ENCODE data around the gene ARAP2.
A peak's percentile ranks its signal among the peaks of the same experiment; 100 is the strongest.

ARAP2 gene

GRCh38 chr4:36244257-36245082, at the start of gene ARAP2:
TSS of gene ARAP2 (minus strand) at chr4:36244514. CDS start at chr4:36229486, 15,028 bp downstream.
- no peak for DNase-seq (ENCODE audit: low read depth)
- peak within 1 kb of the TSS; percentile 23 for H3K4me3 ChIP-seq (ENCODE audit: control insufficient read depth, low read depth, low read length)
- TF ChIP-seq CTCF (IDR thresholded peaks at IDR 0.05; ENCODE audit: control insufficient read depth, insufficient read depth, low read depth, low read length, missing control alignments): no peak

- no peak for TF ChIP-seq CTCF (IDR thresholded peaks at IDR 0.05; ENCODE audit: control insufficient read depth, insufficient read depth, low read depth, low read length, missing control alignments)
- no peak overlapping the region for H3K4me3 ChIP-seq (ENCODE audit: control insufficient read depth, low read depth, low read length)
- DNase-seq (ENCODE audit: low read depth): no peak
Observed at GRCh38 chr4:36292556-36293188, 48.4 kb upstream of the ARAP2 start.

DNA sequence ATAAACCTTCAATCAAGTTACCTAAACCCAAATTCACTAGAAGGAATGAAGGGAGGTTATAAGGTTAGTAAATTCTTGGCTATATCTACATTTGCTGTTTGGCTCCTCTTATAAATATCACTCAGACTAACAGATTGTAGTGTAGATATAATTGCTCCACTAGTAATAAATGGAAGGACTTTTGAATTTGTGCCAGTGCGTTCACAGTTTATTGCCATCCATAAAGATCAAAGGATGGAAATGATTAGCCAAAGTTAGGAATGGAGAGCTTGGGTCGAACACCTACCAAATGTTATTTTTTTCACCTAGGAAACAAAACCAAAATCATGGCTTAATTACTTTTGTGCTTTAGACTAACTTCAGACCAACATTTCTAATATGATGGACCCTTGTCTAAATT, 46.3 kb upstream of the ARAP2 start:
- no peak for DNase-seq (ENCODE audit: low read depth)
- no peak for TF ChIP-seq CTCF (IDR thresholded peaks at IDR 0.05; ENCODE audit: control insufficient read depth, insufficient read depth, low read depth, low read length, missing control alignments)

GRCh38 chr4:36288731-36289426, 44.6 kb upstream of the ARAP2 start:
- no peak for TF ChIP-seq CTCF (IDR thresholded peaks at IDR 0.05; ENCODE audit: control insufficient read depth, insufficient read depth, low read depth, low read length, missing control alignments)
- DNase-seq (ENCODE audit: low read depth): no peak
- no peak overlapping the region for H3K4me3 ChIP-seq (ENCODE audit: control insufficient read depth, low read depth, low read length)

More for the DNA sequence above, 46.3 kb upstream of the ARAP2 start:
- no peak overlapping the region for H3K4me3 ChIP-seq (ENCODE audit: control insufficient read depth, low read depth, low read length)

DNA sequence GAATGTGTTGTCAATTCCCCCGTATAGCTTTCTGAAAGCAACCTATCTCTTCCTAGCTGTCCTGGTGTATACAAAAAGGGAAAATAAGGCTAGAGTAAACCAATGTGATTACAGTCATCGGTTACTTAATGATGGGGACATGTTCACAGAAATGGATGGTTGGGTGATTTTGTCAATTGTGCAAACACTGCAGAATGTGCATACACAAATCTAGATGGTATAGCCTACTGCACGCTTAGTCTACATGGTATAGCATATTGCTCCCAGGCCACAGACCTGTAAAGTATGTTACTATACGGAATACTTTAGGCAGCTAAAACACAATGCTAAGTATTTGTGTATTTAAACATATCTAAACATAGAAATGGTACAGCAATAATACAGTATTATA, 42.2 kb upstream of the ARAP2 start:
- TF ChIP-seq CTCF (IDR thresholded peaks at IDR 0.05; ENCODE audit: control insufficient read depth, insufficient read depth, low read depth, low read length, missing control alignments): no peak
- no peak overlapping the region for H3K4me3 ChIP-seq (ENCODE audit: control insufficient read depth, low read depth, low read length)
- DNase-seq (ENCODE audit: low read depth): no peak

- H3K4me3 ChIP-seq (ENCODE audit: control insufficient read depth, low read depth, low read length): no peak overlapping the region
- DNase-seq (ENCODE audit: low read depth): no peak
- TF ChIP-seq CTCF (IDR thresholded peaks at IDR 0.05; ENCODE audit: control insufficient read depth, insufficient read depth, low read depth, low read length, missing control alignments): no peak
Observed at GRCh38 chr4:36285784-36286480, 41.6 kb upstream of the ARAP2 start.
